Esophagus squamous epithelium (tissue), 5 donors: ENCODE results near the gene ZHX3. TPM values are rescaled to one million over a fixed set of nuclear protein-coding genes. Genes with fewer than 3 reads are reported as not detected.

ENCODE experiments used
- DNase-seq: peaks from one replicate; lab custom pipeline; 2025; lab: John Stamatoyannopoulos, UW
- H3K27ac ChIP-seq, 4 donors: fragments of 200-600 bp; sonication (generic); one replicate each; pipeline ENCODE4 v1.5.1; 2016 to 2019; ENCODE audit warnings: mild to moderate bottlenecking in 1 of 4
- H3K27me3 ChIP-seq, 4 donors: fragments of 200-600 bp; sonication (generic); 1 replicate in 3 of 4; 2 replicates in 1 of 4; pipeline versions ENCODE4 v1.5.1 to v1.6.0; 2017 to 2021; ENCODE audit warnings: antibody characterized with exemption in 1 of 4
- H3K36me3 ChIP-seq, 3 donors: fragments of 200-600 bp; sonication (generic); one replicate each; pipeline ENCODE4 v1.5.1; 2016 to 2019
- H3K4me1 ChIP-seq, 3 donors: fragments of 200-600 bp; sonication (generic); one replicate each; pipeline ENCODE4 v1.5.1; 2017 to 2019
- H3K4me3 ChIP-seq, 4 donors: fragments of 200-600 bp; sonication (generic); 1 replicate in 3 of 4; 2 replicates in 1 of 4; pipeline ENCODE4 v1.5.1; 2016 to 2019; ENCODE audit warnings: mild to moderate bottlenecking in 2 of 4, moderate library complexity in 1 of 4
- H3K9me3 ChIP-seq, 3 donors: fragments of 200-600 bp; sonication (generic); one replicate each; pipeline ENCODE4 v1.5.1; 2016 to 2019
- CTCF ChIP-seq, 6 experiments: fragments of 450-650 bp in 4 of 6; fragments of 200-600 bp in 2 of 6; sonication (generic) in 2 of 6; IDR thresholded peaks; one replicate each; pipeline ENCODE4 v1.5.1; 2016 to 2019; ENCODE audit warnings: antibody characterized with exemption in 6 of 6, mild to moderate bottlenecking in 4 of 6, moderate library complexity in 4 of 6
- POLR2A ChIP-seq, 4 donors: fragments of 450-650 bp; IDR thresholded peaks; one replicate each; pipeline ENCODE4 v1.6.1; 2017; ENCODE audit warnings: antibody characterized with exemption in 4 of 4, mild to moderate bottlenecking in 4 of 4, moderate library complexity in 3 of 4
- WGBS, 2 donors: methylation state at CpG; one replicate each; pipeline ENCODE4 v1.1.5; 2018; 5-methylcytosine and 5-hydroxymethylcytosine counted together
- intact Hi-C: fragments of 100-400 bp; cut with DNase I; formaldehyde crosslinking; loops from one replicate; pipeline ENCODE4 v1.15.0; 2022
- total RNA-seq, 4 donors: library from RNA; depleted of rRNA; stranded (reverse); fragments of >200 nt; gene quantifications; one replicate each; pipeline ENCODE4 v1.1.0, GENCODE V29; 2016
- donor health status: DM: yes; HTN: yes; CAD: no.

The ZHX3 gene
- total RNA-seq, 4 donors from 2014 or later: 13.6 to 30.3 (median 15.5) TPM

- H3K36me3 ChIP-seq: peaks cover 0 to 6% (median 6%) of the 10 kb centered on the region in 3 donors
- H3K4me3 ChIP-seq: no peak overlapping the region
- intact Hi-C loops: no loop called here
- no peaks in the 10 kb centered on the region for H3K9me3 ChIP-seq
- peaks cover 0 to 32% (median 26%) of the 10 kb centered on the region in 3 donors for H3K4me1 ChIP-seq
- DNase-seq: no peak
- TF ChIP-seq CTCF (IDR thresholded peaks at IDR 0.05) (no peak), POLR2A (IDR thresholded peaks at IDR 0.05) (no peak)
- WGBS, 2 donors: 22 to 30% methylated on average over 1 of the region's 1 CpG
- H3K27ac ChIP-seq: peak overlapping the region; percentile 2 to 82 (median 49)
- H3K27me3 ChIP-seq: no peaks in the 10 kb centered on the region
Observed at GRCh38 chr20:41308290-41308711, 9.2 kb downstream of the ZHX3 start.

DNA sequence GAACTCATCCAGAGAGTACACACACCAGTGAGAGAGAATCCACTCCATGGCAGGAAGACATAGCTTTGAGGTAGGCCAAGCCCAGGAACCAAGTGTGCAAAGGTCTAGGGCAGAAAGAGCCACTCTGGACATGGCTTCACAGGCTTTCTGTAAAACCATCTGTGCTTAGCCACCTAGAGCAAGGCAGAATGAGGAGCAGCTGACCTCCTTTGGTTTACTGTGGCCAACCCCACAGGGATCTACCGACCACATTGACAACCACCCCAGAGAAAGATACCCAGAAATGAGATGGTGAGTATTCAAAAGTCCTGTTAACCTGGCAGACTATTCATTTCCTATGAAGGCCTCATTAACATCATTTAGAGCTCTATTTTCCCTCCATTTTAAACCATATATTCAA, 10.5 kb downstream of the ZHX3 start:
- WGBS, 2 donors: 65 to 94% methylated on average over 1 of the region's 1 CpG

GRCh38 chr20:41306061-41306727, 11.3 kb downstream of the ZHX3 start:
- H3K27me3 ChIP-seq: no peaks in the 10 kb centered on the region
- H3K4me1 ChIP-seq: peaks cover 0 to 34% (median 29%) of the 10 kb centered on the region in 3 donors
- intact Hi-C loops: no loop called here
- no peaks in the 10 kb centered on the region for H3K9me3 ChIP-seq
- no peak for DNase-seq
- WGBS, 2 donors: 76 to 87% methylated on average over 5 of the region's 5 CpGs
- H3K27ac ChIP-seq: no peak overlapping the region
- TF ChIP-seq CTCF (IDR thresholded peaks at IDR 0.05): no peak
- no peak for TF ChIP-seq POLR2A (IDR thresholded peaks at IDR 0.05)
- H3K4me3 ChIP-seq: no peak overlapping the region
- no peaks in the 10 kb centered on the region for H3K36me3 ChIP-seq

More for the DNA sequence above, 10.5 kb downstream of the ZHX3 start:
- Histone ChIP-seq H3K36me3 (peaks cover 0 to 4% (median under 1%) of the 10 kb centered on the region in 3 donors), H3K4me1 (peaks cover 0 to 32% (median 26%) of the 10 kb centered on the region in 3 donors), H3K27me3 (no peaks in the 10 kb centered on the region), H3K9me3 (no peaks in the 10 kb centered on the region), H3K4me3 (no peak overlapping the region), H3K27ac (no peak overlapping the region)
- DNase-seq: no peak
- TF ChIP-seq POLR2A (IDR thresholded peaks at IDR 0.05): no peak
- TF ChIP-seq CTCF (IDR thresholded peaks at IDR 0.05): no peak
- intact Hi-C loops: no loop called here

- H3K9me3 ChIP-seq: no peaks in the 10 kb centered on the region
- H3K27me3 ChIP-seq: no peaks in the 10 kb centered on the region
- TF ChIP-seq POLR2A (IDR thresholded peaks at IDR 0.05) (no peak), CTCF (IDR thresholded peaks at IDR 0.05) (no peak)
- 76 to 87% methylated on average over 3 of the region's 3 CpGs for WGBS, 2 donors
- H3K27ac ChIP-seq: no peak overlapping the region
- DNase-seq: no peak
- H3K4me3 ChIP-seq: no peak overlapping the region
- intact Hi-C loops: no loop called here
- peaks cover 0 to 39% (median 29%) of the 10 kb centered on the region in 3 donors for H3K4me1 ChIP-seq
- H3K36me3 ChIP-seq: no peaks in the 10 kb centered on the region
Observed at GRCh38 chr20:41304424-41305079, 13.0 kb downstream of the ZHX3 start.

DNA sequence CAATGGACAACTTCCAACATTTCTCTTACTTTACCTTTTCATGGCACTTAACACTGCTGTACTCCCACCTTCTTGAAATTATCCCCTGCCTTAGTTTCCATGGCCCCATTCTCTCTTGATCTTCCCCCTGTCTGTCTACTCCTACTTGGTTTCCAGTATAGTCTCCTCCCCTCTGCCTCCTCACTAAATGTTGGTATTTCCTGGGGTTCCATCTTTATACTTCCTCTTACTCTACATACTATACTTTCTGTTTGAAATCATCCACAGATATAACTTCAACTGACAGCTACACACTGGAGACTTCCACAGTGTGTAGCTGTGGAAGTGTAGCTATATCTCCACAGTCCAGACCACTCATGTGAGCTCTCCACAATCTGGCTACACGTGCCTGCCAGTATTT, 13.5 kb downstream of the ZHX3 start:
- 70 to 79% methylated on average over 1 of the region's 1 CpG for WGBS, 2 donors
- H3K27ac ChIP-seq: no peak overlapping the region
- peaks cover 0 to 33% (median 27%) of the 10 kb centered on the region in 3 donors for H3K4me1 ChIP-seq
- no peak for DNase-seq
- no peak for TF ChIP-seq POLR2A (IDR thresholded peaks at IDR 0.05)
- no peak for TF ChIP-seq CTCF (IDR thresholded peaks at IDR 0.05)
- no peak overlapping the region for H3K4me3 ChIP-seq
- H3K36me3 ChIP-seq: no peaks in the 10 kb centered on the region
- intact Hi-C loops: no loop called here
- H3K9me3 ChIP-seq: no peaks in the 10 kb centered on the region
- H3K27me3 ChIP-seq: no peaks in the 10 kb centered on the region
